Mesothelial cell of epicardium (in vitro differentiated cells): ENCODE measurements around the gene RNF13. TPM values are rescaled to one million over a fixed set of nuclear protein-coding genes. Genes with fewer than 3 reads are reported as not detected.

Experiments
- DNase-seq, 2 experiments: peaks; one replicate each; pipeline ENCODE4 v3.0.0; 2021; ENCODE audit warnings: low spot score in 2 of 2; ENCODE audit not compliant: unreplicated experiment in 2 of 2
- H3K27ac Mint-ChIP-seq: 2 replicates; pipeline ENCODE4 v1.8.0; 2021; ENCODE audit warnings: mixed read lengths
- H3K27me3 Mint-ChIP-seq: 2 replicates; pipeline ENCODE4 v1.8.0; 2021; ENCODE audit warnings: low read depth, mixed read lengths
- H3K36me3 Mint-ChIP-seq: 2 replicates; pipeline ENCODE4 v1.8.0; 2021; ENCODE audit warnings: mixed read lengths
- H3K4me1 Mint-ChIP-seq: 2 replicates; pipeline ENCODE4 v1.8.0; 2021; ENCODE audit warnings: mixed read lengths
- H3K4me3 Mint-ChIP-seq: 2 replicates; pipeline ENCODE4 v1.8.0; 2021; ENCODE audit warnings: mild to moderate bottlenecking, moderate library complexity, mixed read lengths
- H3K9me3 Mint-ChIP-seq: 2 replicates; pipeline ENCODE4 v1.8.0; 2021; ENCODE audit warnings: mixed read lengths
- total RNA-seq: library from RNA; stranded (reverse); gene quantifications from 3 replicates; pipeline ENCODE4 v1.2.1, GENCODE V29; 2021
- TF ChIP-seq, protein P1 (sequence below): fragments of 200-600 bp; sonication (generic); IDR thresholded peaks from one replicate; pipeline ENCODE4 v1.5.0; 2021; ENCODE audit warnings: antibody characterized with exemption; ENCODE audit not compliant: unreplicated experiment

Gene RNF13
- total RNA-seq, 1 donor from 2014 or later: 29.8 TPM

DNA sequence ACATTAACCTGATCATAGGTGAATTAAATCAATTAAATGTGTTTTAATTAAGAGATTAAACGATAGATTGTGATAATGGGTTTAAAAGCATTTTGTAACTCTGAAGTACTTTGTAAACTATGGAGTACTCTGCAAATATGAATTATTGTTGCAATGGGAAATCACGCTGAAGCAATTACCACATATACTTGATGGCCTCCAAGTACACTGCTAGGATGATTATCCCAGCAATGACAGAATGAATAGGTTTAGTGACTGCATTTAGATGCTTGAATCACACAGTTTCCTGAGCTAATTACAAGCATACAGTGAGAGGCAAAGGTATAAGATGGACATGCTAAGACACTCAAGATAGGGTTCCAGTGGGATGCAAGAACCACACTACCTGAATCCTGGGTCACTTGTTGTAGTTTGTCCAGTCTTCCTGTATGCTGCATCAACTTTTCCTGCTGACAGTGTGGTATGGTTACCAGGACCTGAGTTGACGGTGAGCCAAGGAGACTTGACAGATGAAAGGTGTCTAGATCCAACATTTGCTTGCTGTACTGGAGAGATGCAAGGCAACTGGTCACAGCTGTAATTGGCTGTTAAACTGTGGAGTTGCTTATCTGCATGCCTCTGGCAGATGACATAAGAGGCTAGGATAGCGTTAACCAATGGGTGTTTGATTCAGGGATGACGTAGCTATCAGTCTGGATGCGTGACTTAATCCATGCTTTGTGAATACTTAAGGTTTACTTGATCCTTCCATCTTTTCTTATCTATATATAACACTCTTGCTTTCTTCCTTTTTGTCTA lies 38.0 kb downstream of the RNF13 start:
- Mint-ChIP-seq H3K4me3 (no peak overlapping the region), H3K27ac (no peak overlapping the region), H3K27me3 (no peaks in the 10 kb centered on the region), H3K4me1 (no peaks in the 10 kb centered on the region), H3K9me3 (peaks cover 8% of the 10 kb centered on the region), H3K36me3 (peaks cover 38% of the 10 kb centered on the region)
- TF ChIP-seq, protein P1, sequence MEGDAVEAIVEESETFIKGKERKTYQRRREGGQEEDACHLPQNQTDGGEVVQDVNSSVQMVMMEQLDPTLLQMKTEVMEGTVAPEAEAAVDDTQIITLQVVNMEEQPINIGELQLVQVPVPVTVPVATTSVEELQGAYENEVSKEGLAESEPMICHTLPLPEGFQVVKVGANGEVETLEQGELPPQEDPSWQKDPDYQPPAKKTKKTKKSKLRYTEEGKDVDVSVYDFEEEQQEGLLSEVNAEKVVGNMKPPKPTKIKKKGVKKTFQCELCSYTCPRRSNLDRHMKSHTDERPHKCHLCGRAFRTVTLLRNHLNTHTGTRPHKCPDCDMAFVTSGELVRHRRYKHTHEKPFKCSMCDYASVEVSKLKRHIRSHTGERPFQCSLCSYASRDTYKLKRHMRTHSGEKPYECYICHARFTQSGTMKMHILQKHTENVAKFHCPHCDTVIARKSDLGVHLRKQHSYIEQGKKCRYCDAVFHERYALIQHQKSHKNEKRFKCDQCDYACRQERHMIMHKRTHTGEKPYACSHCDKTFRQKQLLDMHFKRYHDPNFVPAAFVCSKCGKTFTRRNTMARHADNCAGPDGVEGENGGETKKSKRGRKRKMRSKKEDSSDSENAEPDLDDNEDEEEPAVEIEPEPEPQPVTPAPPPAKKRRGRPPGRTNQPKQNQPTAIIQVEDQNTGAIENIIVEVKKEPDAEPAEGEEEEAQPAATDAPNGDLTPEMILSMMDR: no peak
- DNase-seq: no peak

GRCh38 chr3:149858911-149859310 lies 45.9 kb downstream of the RNF13 start:
- peaks cover 7% of the 10 kb centered on the region for H3K4me1 Mint-ChIP-seq
- no peak for DNase-seq
- TF ChIP-seq, protein P1: no peak
- no peak overlapping the region for H3K27ac Mint-ChIP-seq
- peaks cover 20% of the 10 kb centered on the region for H3K9me3 Mint-ChIP-seq
- no peak overlapping the region for H3K4me3 Mint-ChIP-seq
- H3K27me3 Mint-ChIP-seq: no peaks in the 10 kb centered on the region
- peaks cover 40% of the 10 kb centered on the region for H3K36me3 Mint-ChIP-seq

DNA sequence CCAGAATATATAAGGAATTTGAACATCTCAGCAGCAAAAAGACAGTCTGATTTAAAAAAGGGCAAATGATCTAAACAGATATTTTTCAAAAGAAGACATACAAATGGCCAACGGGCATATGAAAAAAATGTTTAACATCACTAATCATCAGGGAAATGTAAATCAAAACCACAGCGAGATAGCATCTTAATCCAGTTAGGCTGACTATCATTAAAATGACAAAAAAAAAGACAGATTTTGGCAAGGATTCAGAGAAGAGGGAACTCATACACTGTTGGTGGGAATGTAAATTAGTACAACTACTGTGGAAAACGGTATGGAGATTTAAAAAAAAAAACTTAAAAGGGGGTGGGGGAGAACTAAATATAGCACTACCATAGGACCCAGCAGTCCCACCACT lies 47.9 kb downstream of the RNF13 start:
- Mint-ChIP-seq H3K4me1 (peaks cover 7% of the 10 kb centered on the region), H3K4me3 (no peak overlapping the region), H3K27ac (no peak overlapping the region), H3K27me3 (no peaks in the 10 kb centered on the region), H3K36me3 (peaks cover 40% of the 10 kb centered on the region), H3K9me3 (peaks cover 21% of the 10 kb centered on the region)
- DNase-seq: no peak
- TF ChIP-seq, protein P1: no peak

DNA sequence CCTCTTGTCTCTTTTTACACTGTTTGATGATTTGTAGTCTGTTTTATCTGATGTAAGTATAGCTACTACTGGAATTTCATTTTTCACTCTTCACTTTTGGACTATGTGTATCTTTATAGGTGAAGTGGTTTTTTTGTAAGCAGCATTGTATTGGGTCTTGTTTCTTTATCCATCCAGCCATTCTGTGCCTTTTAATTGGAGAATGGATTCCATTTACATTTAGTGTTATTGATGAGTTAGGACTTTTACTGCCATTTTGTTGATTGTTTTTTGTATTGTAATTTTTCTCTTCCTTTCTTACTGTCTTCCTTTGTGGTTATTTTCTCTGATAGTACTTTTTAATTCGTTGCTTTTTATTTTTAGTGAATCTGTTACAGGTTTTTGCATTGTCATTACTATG lies 54.5 kb downstream of the RNF13 start:
- no peaks in the 10 kb centered on the region for H3K27me3 Mint-ChIP-seq

GRCh38 chr3:149871855-149872254 lies 58.8 kb downstream of the RNF13 start:
- H3K36me3 Mint-ChIP-seq: peaks cover 25% of the 10 kb centered on the region
- peaks cover 3% of the 10 kb centered on the region for H3K4me1 Mint-ChIP-seq
- no peak overlapping the region for H3K4me3 Mint-ChIP-seq
- H3K27ac Mint-ChIP-seq: no peak overlapping the region
- TF ChIP-seq, protein P1: no peak
- no peaks in the 10 kb centered on the region for H3K27me3 Mint-ChIP-seq
- no peak for DNase-seq
- peaks cover 26% of the 10 kb centered on the region for H3K9me3 Mint-ChIP-seq

More for the DNA sequence above, 54.5 kb downstream of the RNF13 start:
- H3K9me3 Mint-ChIP-seq: peaks cover 43% of the 10 kb centered on the region
- TF ChIP-seq, protein P1: no peak
- DNase-seq: no peak
- peaks cover 53% of the 10 kb centered on the region for H3K36me3 Mint-ChIP-seq
- H3K27ac Mint-ChIP-seq: no peak overlapping the region
- H3K4me3 Mint-ChIP-seq: no peak overlapping the region
- no peaks in the 10 kb centered on the region for H3K4me1 Mint-ChIP-seq
